Right ventricle myocardium superior (tissue), 1 donor: ENCODE results near the gene UIMC1. TPM values are rescaled to one million over a fixed set of nuclear protein-coding genes. Genes with fewer than 3 reads are reported as not detected.

Source experiments
- ATAC-seq: fragments of 200-7000 bp; cut with Tn5 transposase; one replicate; pipeline ENCODE4 v1.9.1; 2020; ENCODE audit warnings: mild to moderate bottlenecking; ENCODE audit not compliant: poor library complexity
- DNase-seq: peaks from one replicate; pipeline ENCODE4 v3.0.0-alpha.2; 2020
- intact Hi-C: fragments of 100-400 bp; cut with DNase I; formaldehyde crosslinking; loops from one replicate; pipeline ENCODE4 v1.11.2; 2022
- total RNA-seq: library from RNA; stranded (reverse); fragmentation: NEBNext Ultra II Directional; extraction: Animal tissue kit (Norgen Biotek cat#: 25700); gene quantifications from one replicate; pipeline ENCODE4 v1.2.1, GENCODE V29; 2021
- donor health status: DM: no; HTN: yes; CAD: no; lungs with severe emphysema.

The UIMC1 gene
- total RNA-seq, 1 donor from 2014 or later: 32.1 TPM

DNA sequence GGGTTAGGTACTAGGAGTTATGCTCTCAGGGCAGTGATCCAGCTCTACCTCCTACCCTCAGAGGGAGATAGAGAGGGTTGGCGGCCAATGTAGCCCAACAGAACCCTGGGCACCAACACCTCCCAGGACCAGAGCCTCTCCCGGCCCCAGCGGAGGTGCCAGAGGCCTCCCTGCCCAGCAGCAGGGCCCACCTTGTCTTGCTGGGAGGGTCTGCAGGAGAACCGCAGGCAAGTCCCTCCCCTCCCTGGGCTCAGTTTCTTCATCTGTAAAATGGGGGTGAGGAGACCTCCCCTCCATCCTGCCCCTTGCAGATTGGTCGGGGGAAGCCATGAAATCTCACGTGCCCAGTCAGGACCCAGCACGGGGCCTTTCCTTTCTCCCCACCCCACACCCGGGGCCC is 141.8 kb downstream of the UIMC1 start:
- intact Hi-C loops: no loop called here
- ATAC-seq (no peak), DNase-seq (no peak)

GRCh38 chr5:176863765-176864098 is 142.8 kb downstream of the UIMC1 start:
- ATAC-seq (no peak), DNase-seq (no peak)
- intact Hi-C loops: no loop called here

GRCh38 chr5:176863041-176863764 is 143.4 kb downstream of the UIMC1 start:
- ATAC-seq: no peak
- intact Hi-C loops: no loop called here
- no peak for DNase-seq

DNA sequence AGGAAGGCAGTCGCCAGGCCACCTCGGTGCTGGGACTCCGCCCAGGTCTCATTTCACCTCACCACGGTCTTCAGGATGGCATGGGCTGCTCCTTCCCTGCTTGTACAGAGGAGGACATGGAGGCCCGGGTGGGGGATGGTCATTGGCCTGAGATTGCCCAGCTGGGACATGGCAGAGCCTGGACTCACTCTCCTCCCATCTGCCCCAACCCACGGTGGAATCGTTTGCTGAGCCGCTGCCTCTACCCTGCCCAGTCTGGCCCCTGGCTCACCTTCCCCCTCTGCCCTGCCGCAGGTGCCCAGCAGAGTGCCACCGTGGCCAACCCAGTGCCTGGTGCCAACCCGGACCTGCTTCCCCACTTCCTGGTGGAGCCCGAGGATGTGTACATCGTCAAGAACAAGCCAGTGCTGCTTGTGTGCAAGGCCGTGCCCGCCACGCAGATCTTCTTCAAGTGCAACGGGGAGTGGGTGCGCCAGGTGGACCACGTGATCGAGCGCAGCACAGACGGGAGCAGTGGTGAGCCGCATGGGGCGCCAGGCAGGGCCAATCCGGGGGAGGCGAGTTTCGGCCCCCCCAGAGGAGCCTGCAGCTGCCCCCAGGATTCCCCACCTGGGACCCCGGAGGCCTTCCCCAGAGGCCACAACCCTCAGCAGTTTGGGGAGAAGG is 144.1 kb downstream of the UIMC1 start:
- no peak for DNase-seq
- ATAC-seq: no peak
- intact Hi-C loops: no loop called here

DNA sequence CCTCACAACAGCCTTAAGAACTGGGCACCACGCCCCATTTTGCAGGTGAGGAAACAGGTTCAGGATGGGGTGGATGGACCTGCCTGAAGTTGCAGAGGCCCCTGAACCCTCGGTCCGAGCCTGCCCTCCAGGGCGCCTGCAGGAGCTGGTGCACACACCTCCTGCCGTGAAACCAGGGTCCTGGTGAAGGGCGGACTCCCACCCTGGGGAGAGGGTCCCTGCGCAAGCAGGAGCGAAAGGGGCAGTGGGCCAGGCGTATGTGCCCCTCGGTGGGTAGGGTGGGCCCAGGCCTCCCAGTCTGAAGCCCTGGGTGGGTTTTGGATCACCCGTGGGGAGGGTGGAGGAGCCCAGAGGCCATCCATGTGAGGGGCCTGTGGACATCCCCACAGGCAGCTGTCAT is 145.3 kb downstream of the UIMC1 start:
- ATAC-seq (no peak), DNase-seq (no peak)
- intact Hi-C loops: no loop called here

DNA sequence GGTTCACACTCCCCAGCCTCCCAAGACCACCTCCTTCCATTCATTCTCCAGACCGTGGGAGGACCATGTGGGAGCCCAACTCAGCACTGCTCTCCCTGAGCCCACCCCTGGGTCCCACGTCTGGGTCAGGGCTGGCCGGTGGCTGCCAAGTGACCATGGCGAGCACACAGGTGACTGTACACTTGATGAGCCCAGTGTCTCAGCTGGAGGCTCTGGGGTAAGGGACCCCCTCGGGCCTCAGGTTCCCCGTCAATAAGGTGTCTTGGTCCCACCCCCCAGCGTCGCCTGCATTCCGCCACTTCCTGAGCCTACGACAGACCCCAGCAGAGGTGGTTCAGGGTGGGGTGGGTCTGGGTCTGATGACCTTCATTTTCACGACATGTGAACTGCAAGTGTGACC is 146.2 kb downstream of the UIMC1 start:
- intact Hi-C loops: no loop called here
- DNase-seq: no peak
- ATAC-seq: no peak

GRCh38 chr5:176859916-176860315 is 146.7 kb downstream of the UIMC1 start:
- ATAC-seq (no peak), DNase-seq (no peak)
- intact Hi-C loops: no loop called here

DNA sequence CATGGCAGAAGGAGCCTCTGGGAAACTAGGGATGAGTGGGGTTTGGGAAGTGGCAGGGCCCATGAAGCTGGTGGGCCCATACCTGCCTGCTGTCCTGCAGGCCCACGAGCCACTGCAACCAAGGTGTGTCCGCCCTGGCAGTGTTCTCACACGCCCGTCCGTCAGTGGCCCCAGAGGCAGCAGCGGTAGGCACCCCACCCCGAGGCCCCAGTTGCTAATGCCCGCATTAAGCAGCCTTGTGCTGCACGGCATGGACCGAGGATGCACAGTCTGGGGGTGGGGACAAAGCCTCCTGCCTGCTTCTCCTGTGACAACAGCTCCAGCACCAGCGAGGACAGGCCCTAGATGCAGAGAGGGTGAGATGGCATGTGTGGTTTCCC is 148.7 kb downstream of the UIMC1 start:
- ATAC-seq (no peak), DNase-seq (no peak)
- intact Hi-C loops: no loop called here

- ATAC-seq: no peak
- intact Hi-C loops: no loop called here
- no peak for DNase-seq
These were observed 149.2 kb downstream of the UIMC1 start for GRCh38 chr5:176857216-176857893.

DNA sequence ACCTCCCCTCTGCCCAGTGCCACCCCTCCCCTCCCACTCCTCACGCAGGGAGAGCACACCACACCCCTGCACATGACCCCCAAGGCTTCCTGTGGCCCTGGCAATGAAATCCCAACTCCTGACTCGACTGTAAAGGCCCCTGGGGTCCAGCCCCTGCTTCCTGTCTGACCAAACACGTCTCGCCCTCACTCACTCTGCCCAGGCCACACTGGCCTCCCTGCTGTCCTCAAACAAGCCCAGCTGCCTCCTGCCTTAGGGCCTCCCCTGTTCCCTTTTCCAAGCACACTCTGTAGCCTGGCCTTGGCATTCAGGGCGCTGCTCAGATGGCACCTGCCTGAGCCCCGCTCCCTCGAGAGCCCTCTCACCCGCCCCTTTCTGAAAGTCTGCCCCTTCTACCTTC is 149.8 kb downstream of the UIMC1 start:
- ATAC-seq (no peak), DNase-seq (no peak)
- intact Hi-C loops: no loop called here

DNA sequence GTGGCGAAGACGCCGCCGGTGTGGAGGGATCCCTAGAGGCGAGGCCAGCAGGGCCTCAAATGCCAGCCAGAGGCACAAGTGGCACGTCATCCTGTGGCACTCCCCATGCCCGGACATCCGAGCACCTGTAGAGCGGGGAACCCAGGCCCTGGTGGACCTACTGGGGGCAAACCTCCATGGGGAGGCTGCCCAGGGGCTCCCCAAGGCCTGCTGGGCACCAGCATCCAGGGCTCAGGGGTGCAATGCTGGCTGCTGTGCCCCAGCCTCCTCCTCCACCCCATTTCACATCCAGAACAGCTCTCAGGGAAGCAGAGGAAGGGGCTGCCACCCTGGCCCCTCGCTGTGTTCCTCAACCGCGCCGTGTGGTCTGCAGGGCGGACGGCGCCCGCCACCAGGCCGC is 151.0 kb downstream of the UIMC1 start:
- ATAC-seq (no peak), DNase-seq (no peak)
- intact Hi-C loops: no loop called here

Other genes starting within 250 kb of the UIMC1 start
- gene UNC5A, start 196.2 kb downstream of the UIMC1 start, total RNA-seq: 0.05 TPM
- gene HK3, start 107.4 kb downstream of the UIMC1 start, total RNA-seq: 7.2 TPM
- 5.7 TPM for gene ZNF346, start 15.9 kb upstream of the UIMC1 start, total RNA-seq
- gene FGFR4, start 80.1 kb upstream of the UIMC1 start, total RNA-seq: 2.3 TPM
- 33.6 TPM for gene NSD1, start 127.0 kb upstream of the UIMC1 start, total RNA-seq